HG03025 (cell line): ENCODE data around the gene GALNT17.

ENCODE experiments used
- ATAC-seq: cut with Tn5 transposase; IDR thresholded peaks from one replicate; pipeline ENCODE4 v1.9.1; 2021; ENCODE audit warnings: mild to moderate bottlenecking, moderate library complexity; ENCODE audit not compliant: unreplicated experiment, low FRiP score

Gene GALNT17

DNA sequence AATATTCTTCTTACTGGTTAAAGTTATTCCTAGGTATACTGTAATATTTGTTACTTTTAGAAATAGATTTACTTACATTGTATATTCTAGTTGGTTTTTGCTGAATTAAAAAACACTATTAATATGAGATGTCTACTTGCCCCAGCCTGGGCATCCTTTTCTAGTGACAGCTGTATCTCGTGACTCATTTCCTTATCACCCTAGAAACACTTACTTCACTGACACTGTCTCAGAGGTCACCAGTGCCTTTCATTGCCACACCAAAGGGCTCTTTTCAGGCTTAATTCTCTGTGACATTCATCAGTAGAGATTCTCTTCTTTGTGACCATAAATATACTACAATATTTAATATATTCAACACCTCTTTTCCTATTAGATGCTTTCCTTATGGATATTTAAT, 194.7 kb downstream of the GALNT17 start:
- ATAC-seq: no peak

DNA sequence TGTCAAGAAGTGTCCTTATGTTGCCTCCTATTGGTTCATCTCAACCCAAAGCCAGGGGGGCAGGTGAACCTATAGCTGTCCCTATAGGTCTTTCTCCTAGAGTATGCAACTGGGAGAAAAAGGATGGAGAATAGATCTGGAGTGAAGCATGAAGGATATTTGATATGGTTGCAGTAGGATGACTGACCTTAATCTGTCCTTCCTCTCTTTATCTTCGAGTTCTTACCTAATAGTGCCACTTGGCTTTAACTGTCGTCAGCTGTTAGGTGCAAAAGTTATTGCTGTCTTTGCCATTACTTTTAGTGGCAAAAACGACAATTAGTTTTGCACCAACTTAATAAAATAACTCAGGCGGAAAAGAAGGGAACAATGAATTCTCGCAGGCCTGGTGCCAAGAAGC, 196.0 kb downstream of the GALNT17 start:
- no peak for ATAC-seq

DNA sequence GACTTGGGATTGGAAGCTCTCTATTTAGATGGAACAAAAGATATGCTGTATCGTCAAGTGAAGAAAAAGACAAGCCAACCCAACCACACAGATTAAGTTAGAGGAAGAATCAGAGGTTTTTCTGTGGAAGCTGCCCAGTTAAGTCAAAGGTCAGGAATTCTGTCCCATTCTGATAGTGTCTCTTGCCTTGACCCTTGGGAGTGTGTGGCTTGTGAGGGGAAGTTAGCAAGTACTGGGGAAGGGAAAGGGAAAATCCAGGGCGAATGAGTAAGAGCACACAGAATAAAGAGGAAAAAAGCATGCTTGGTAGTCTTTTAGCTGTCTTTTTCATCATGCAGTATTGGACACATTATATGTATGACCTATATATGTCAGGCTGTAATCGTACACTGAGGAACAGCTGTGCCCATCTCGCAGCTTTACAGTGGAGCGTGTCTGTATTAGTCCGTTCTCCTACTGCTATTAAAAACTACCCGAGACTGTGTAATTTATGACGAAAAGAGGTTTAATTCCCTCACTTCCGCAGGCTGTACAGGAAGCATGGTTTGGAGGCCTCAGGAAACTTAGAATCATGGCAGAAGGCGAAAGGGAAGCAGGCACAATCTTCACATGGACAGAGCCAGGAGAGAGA, 197.2 kb downstream of the GALNT17 start:
- ATAC-seq: no peak

DNA sequence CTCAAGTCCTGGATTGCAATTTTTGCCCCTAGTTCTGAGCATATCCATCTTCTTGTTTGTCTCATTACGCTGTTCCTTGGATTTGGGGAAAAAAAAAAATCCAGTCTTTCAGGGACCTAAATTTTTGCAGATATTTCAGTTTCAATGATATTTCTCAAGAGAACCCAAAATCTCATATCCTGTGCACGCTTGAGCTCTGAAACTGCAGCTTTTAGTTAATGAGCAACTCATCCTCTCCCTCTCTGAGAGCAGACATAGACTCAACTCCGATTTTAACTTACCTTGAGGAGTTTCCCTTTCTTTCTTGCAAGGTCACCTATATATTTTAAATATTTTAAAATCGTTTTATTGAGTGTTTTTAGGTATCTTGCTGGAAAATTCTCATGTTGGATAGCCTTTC, 200.3 kb downstream of the GALNT17 start:
- ATAC-seq: no peak

- no peak for ATAC-seq
Measured at GRCh38 chr7:71334541-71334940, 202.6 kb downstream of the GALNT17 start.

- no peak for ATAC-seq
Measured at GRCh38 chr7:71338866-71339265, 206.9 kb downstream of the GALNT17 start.

DNA sequence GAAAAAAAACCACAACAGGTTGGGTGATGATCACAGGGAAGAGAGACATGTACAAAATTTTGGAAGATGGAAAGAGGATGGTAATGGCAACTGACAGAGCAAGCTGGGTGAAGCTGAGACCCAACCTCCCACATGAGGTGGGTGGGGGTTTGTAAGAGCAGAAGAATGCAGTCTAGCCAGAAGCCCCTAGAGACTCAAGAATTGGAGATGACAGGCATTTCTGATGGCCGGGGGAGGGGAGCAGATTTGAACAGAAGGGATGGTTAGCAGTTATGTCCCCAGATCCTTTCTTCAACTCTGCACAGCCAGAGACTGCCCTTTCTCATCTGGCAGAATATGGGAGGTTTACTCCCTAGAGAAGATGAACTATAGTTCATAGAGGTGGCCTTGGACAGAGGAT, 208.0 kb downstream of the GALNT17 start:
- ATAC-seq: no peak

GRCh38 chr7:71342202-71342601, 210.3 kb downstream of the GALNT17 start:
- ATAC-seq: no peak

DNA sequence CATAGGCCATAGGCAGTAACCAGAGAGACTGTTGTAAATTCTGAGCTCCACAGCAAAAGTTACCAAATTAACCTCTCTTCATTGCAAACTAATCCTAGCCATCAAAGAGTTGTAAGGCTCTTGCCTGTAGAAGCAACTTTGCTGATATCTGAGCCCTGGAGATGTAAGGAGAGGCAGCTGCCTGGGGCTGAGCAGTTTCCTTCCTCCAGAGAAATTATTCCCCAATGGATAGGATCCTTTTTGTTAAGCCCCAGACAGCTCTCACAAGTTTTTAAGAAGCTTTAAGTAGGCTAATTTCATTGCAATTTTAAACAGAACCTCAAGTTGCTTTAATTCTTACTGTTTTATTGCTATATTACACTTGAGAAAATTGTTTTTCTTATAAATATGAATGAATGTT, 211.1 kb downstream of the GALNT17 start:
- no peak for ATAC-seq

GRCh38 chr7:71343892-71344291, 211.9 kb downstream of the GALNT17 start:
- no peak for ATAC-seq

DNA sequence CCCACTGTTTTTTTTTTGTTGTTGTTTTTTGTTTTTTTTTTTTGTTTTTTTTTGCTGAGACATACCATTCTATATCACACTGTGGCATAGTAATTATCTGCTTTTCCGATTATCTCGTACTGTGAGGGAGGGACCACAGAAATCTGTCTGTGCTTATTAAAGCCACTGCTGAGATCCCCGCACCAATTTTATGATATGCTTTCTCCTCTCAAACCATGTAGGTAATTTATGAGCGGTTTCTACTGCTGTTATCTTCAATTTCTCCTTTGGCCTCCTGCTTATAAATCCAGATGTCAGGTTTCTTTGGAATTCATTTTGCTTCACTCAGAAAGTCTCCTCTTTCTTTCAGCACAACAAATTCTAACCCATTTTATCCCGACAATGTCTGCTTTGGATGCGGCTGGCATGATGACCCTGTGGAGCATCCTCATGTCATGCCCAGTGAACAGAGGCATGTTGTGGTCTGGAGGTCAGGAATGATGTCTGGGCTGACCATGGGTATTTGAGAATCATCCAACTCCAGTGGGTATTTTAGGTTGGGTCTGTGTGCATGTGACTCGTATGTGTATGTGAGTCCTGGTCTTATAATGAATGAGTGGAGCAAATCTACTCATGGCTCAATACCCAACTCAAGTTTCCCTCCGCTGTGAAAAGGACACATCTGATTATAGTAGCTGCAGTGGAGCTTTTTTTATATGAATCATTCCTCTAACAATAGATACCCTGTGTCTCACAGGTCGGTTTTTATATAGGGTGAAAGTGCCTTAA, 213.4 kb downstream of the GALNT17 start:
- ATAC-seq: no peak

DNA sequence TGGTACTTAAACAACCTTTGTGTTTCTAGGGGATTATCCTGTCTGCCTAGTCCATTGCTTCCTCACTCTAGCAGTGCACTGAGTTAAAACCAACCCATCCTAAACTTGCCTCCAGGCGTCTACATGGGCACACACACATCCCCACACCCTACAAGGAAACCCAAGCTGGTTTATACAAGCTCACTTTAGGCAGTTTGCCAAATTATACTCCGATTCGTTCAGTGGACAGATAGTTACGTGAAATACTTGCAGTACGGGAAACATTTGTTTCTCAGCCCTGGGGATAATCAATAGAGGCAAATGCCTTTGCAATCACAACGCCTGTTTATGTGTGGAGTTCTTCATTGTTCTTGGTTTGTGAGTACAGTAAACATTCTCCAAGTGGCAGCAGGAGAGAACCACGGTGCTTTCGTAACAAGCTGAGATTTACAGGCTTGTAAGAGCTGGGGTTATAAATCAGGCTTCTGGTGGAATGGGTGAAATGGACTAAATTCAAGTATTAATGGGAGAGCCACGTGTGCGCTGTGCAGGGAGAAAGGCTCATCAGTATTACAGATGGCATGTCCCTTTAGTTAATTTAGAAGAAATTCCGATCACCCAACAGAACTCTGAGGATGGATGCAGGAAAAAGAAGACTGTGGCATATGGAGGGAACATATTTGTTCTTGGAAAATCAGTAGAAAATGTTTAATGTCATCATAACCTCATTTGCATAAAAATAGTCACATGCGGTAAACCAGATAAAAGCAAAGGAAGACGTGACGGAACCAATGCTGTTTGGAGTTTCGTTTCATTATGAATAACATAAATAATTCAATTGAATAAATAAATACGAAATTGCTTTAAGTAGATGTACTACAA, 217.1 kb downstream of the GALNT17 start:
- no peak for ATAC-seq

- ATAC-seq: no peak
Measured at GRCh38 chr7:71349682-71350481, 217.9 kb downstream of the GALNT17 start.

GRCh38 chr7:71350680-71351079, 218.7 kb downstream of the GALNT17 start:
- ATAC-seq: no peak

DNA sequence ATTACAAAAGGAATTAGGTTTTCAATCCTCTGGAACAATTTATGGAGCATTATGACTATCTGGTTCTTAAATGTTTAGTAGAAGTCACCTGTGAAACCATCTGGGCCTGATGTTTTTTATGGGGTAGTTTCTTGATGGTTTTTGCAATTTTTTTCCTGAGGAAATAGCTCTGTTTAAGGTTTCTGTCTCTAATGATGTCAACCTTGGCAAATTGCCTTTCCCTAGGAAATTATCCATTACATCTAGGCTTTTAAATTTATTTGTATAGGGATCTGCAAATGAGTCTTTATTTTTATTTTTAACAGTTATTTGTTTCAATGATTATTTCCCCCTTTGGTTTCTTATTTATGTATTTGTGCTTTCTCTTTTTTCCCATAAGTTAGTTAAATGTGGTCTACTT, 222.8 kb downstream of the GALNT17 start:
- no peak for ATAC-seq

DNA sequence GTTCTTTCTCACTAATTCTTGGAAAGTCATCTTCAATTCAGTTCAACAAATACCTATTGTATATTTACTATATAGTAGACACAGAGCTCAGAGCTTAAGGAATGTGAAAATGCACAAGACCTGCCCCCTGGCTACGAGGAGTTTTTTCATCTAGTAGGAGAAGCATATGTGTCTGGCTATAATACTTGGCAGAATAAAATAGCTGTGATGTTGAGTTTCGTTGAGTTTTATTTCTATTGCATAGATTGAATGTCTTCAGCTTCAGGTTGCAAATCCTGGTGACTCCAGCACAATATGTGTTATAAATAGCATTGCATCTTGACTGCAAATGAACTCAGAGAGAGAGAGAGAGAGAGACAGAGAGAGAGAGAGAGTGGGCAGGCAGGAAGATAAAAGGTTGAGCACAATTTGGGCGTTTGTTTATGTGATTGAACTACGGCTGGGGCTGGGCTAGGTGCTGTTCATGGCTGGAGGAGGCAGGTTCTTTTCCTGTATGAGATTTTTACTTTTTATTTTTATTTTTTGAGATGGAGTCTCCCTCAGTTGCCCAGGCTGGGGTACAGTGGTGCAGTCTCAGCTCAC, 229.6 kb downstream of the GALNT17 start:
- ATAC-seq: no peak

- ATAC-seq: no peak
Measured at GRCh38 chr7:71362240-71362639, 230.3 kb downstream of the GALNT17 start.

GRCh38 chr7:71363223-71363622, 231.3 kb downstream of the GALNT17 start:
- ATAC-seq: no peak

DNA sequence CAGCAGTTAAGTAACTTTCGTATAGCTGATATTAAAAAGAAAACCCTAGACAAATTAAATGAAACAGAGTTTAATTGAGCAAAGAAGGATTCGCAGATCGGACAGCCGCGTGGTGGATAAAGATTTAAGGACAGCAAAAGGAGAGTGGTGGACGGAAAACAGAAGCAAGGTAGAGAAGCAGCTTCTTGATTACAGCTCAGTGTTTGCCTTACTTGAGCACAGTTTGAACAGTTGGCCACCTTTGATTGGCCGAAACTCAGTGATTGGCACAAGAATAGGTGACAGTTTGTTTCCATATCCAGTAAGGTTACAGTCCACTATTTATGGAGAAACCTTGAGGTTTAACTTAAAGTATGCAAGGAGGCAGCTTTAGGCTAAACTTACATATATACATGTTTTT, 231.7 kb downstream of the GALNT17 start:
- no peak for ATAC-seq

GRCh38 chr7:71364551-71364950, 232.6 kb downstream of the GALNT17 start:
- no peak for ATAC-seq
